Ureter (tissue), 1 donor: ENCODE measurements around the gene AUNIP. TPM values are rescaled to one million over a fixed set of nuclear protein-coding genes. Genes with fewer than 3 reads are reported as not detected.

Experiments used
- DNase-seq: peaks from one replicate; pipeline ENCODE4 v3.0.0-alpha.2; 2020; ENCODE audit warnings: low spot score
- total RNA-seq: library from RNA; stranded (reverse); gene quantifications from one replicate; pipeline ENCODE4 v1.2.4, GENCODE V29; 2023
- donor health status: DM: yes; HTN: yes; CAD: no.

Gene AUNIP
- total RNA-seq, 1 donor from 2014 or later = 0.91 TPM

- DNase-seq = no peak
Observed at GRCh38 chr1:25828491-25828890, 30.8 kb downstream of the AUNIP start.

GRCh38 chr1:25826571-25826970 lies 32.7 kb downstream of the AUNIP start:
- DNase-seq = no peak

- DNase-seq = no peak
Observed at GRCh38 chr1:25825605-25826004, 33.7 kb downstream of the AUNIP start.

- DNase-seq = no peak
Observed at GRCh38 chr1:25821630-25822091, 37.6 kb downstream of the AUNIP start.

GRCh38 chr1:25821112-25821476 lies 38.2 kb downstream of the AUNIP start:
- DNase-seq = no peak

- DNase-seq = peak; percentile 68
Observed at GRCh38 chr1:25820247-25821111, 38.8 kb downstream of the AUNIP start.

- DNase-seq = peak; percentile 92
Observed at GRCh38 chr1:25819491-25820246, 39.6 kb downstream of the AUNIP start, which contains the start of gene MTFR1L. Gene MTFR1L (plus strand): TSS chr1:25819954. CDS start chr1:25823105, 3,151 bp downstream.

GRCh38 chr1:25818569-25818968 lies 40.7 kb downstream of the AUNIP start:
- DNase-seq = no peak

GRCh38 chr1:25817840-25818501 lies 41.3 kb downstream of the AUNIP start:
- DNase-seq = no peak

GRCh38 chr1:25816112-25816718 lies 43.0 kb downstream of the AUNIP start:
- no peak for DNase-seq

GRCh38 chr1:25815208-25816111 lies 43.8 kb downstream of the AUNIP start:
- no peak for DNase-seq

GRCh38 chr1:25814549-25815087 lies 44.6 kb downstream of the AUNIP start:
- DNase-seq = no peak

GRCh38 chr1:25813734-25814471 lies 45.4 kb downstream of the AUNIP start:
- DNase-seq = no peak

GRCh38 chr1:25813071-25813733 lies 46.1 kb downstream of the AUNIP start:
- no peak for DNase-seq

- DNase-seq = no peak
Observed at GRCh38 chr1:25811384-25812082, 47.7 kb downstream of the AUNIP start.

- DNase-seq = peak; percentile 77
Observed at GRCh38 chr1:25810341-25811299, 48.6 kb downstream of the AUNIP start.

- no peak for DNase-seq
Observed at GRCh38 chr1:25809929-25810328, 49.3 kb downstream of the AUNIP start.
